ENCODE results near the gene STXBP4. TPM values are rescaled to one million over a fixed set of nuclear protein-coding genes. Genes with fewer than 3 reads are reported as not detected.
A peak's percentile ranks its signal among the peaks of the same experiment; 100 is the strongest.

Gene STXBP4
- total RNA-seq, 1 donor from 2014 or later: 12.6 TPM

GRCh38 chr17:55162556-55162946 lies 194.0 kb downstream of the STXBP4 start:
- FAIRE-seq: no peak
- H3K27ac Mint-ChIP-seq (ENCODE audit: unreplicated experiment): no peak overlapping the region
- H3K4me1 Mint-ChIP-seq (ENCODE audit: low read depth, unreplicated experiment): peaks cover 13% of the 10 kb centered on the region
- H2AFZ ChIP-seq (ENCODE audit: low read depth, low read length): no peak overlapping the region
- H3K4me2 ChIP-seq (ENCODE audit: low read length): no peak overlapping the region
- no peak for DNase-seq (ENCODE audit: low read depth)
- TF ChIP-seq, protein P1, sequence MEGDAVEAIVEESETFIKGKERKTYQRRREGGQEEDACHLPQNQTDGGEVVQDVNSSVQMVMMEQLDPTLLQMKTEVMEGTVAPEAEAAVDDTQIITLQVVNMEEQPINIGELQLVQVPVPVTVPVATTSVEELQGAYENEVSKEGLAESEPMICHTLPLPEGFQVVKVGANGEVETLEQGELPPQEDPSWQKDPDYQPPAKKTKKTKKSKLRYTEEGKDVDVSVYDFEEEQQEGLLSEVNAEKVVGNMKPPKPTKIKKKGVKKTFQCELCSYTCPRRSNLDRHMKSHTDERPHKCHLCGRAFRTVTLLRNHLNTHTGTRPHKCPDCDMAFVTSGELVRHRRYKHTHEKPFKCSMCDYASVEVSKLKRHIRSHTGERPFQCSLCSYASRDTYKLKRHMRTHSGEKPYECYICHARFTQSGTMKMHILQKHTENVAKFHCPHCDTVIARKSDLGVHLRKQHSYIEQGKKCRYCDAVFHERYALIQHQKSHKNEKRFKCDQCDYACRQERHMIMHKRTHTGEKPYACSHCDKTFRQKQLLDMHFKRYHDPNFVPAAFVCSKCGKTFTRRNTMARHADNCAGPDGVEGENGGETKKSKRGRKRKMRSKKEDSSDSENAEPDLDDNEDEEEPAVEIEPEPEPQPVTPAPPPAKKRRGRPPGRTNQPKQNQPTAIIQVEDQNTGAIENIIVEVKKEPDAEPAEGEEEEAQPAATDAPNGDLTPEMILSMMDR (IDR thresholded peaks at IDR 0.05; ENCODE audit: insufficient read depth, low read depth, low read length): no peak
- no peak for TF ChIP-seq EZH2 (IDR thresholded peaks at IDR 0.05; ENCODE audit: insufficient read depth, low read length)
- no peak overlapping the region for H3K9ac ChIP-seq (ENCODE audit: low read length)
- no peaks in the 10 kb centered on the region for H3K79me2 ChIP-seq (ENCODE audit: insufficient read depth, low read length)
- no peaks in the 10 kb centered on the region for H3K36me3 ChIP-seq (ENCODE audit: insufficient read depth, low read length)
- H3K4me3 ChIP-seq (ENCODE audit: insufficient read depth, low read depth, low read length): no peak overlapping the region
- H3K36me3 Mint-ChIP-seq (ENCODE audit: low read depth, unreplicated experiment): no peaks in the 10 kb centered on the region
- H3K9me3 ChIP-seq (ENCODE audit: insufficient read depth, low read depth, low read length): no peaks in the 10 kb centered on the region
- H3K9me3 Mint-ChIP-seq (ENCODE audit: unreplicated experiment): no peaks in the 10 kb centered on the region
- H3K4me1 ChIP-seq (ENCODE audit: insufficient read depth, low read length): peaks cover 24% of the 10 kb centered on the region
- no peak overlapping the region for H3K4me3 Mint-ChIP-seq (ENCODE audit: unreplicated experiment)
- H3K27me3 Mint-ChIP-seq (ENCODE audit: low read depth, unreplicated experiment): no peaks in the 10 kb centered on the region
- no peaks in the 10 kb centered on the region for H3K27me3 ChIP-seq (ENCODE audit: insufficient read depth, low read length)
- H3K27ac ChIP-seq (ENCODE audit: low read depth, low read length): peak overlapping the region; percentile 16
- H4K20me1 ChIP-seq (ENCODE audit: insufficient read depth, low read length): no peaks in the 10 kb centered on the region

DNA sequence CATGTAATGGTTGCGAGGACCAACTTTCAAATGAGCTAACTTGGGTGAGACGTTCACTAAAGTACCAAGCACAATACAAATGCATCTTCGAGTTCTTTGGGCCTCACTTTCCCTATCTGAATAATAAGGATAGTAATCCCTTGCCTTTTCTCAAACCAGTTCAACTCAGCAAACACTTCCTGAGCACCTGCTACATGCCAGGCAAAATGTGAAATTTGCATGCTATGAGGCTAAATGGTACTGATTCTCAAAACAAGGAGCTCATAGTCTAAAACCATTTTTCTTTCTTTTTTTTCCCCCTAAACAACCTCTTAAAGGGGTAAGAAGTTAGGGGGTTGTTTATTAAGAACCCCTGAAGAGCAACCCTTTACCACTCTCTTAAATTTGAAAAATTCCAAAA lies 194.8 kb downstream of the STXBP4 start:
- Histone ChIP-seq H2AFZ (ENCODE audit: low read depth, low read length) (no peak overlapping the region), H3K9me3 (ENCODE audit: insufficient read depth, low read depth, low read length) (no peaks in the 10 kb centered on the region), H3K27ac (ENCODE audit: low read depth, low read length) (no peak overlapping the region), H3K9ac (ENCODE audit: low read length) (no peak overlapping the region), H3K4me1 (ENCODE audit: insufficient read depth, low read length) (peaks cover 24% of the 10 kb centered on the region), H3K36me3 (ENCODE audit: insufficient read depth, low read length) (no peaks in the 10 kb centered on the region), H4K20me1 (ENCODE audit: insufficient read depth, low read length) (no peaks in the 10 kb centered on the region), H3K4me2 (ENCODE audit: low read length) (no peak overlapping the region), H3K4me3 (ENCODE audit: insufficient read depth, low read depth, low read length) (no peak overlapping the region), H3K79me2 (ENCODE audit: insufficient read depth, low read length) (no peaks in the 10 kb centered on the region), H3K27me3 (ENCODE audit: insufficient read depth, low read length) (no peaks in the 10 kb centered on the region)
- H3K9me3 Mint-ChIP-seq (ENCODE audit: unreplicated experiment): no peaks in the 10 kb centered on the region
- no peak for TF ChIP-seq EZH2 (IDR thresholded peaks at IDR 0.05; ENCODE audit: insufficient read depth, low read length)
- TF ChIP-seq, protein P1 (IDR thresholded peaks at IDR 0.05; ENCODE audit: insufficient read depth, low read depth, low read length): no peak
- no peak overlapping the region for H3K4me3 Mint-ChIP-seq (ENCODE audit: unreplicated experiment)
- peaks cover 13% of the 10 kb centered on the region for H3K4me1 Mint-ChIP-seq (ENCODE audit: low read depth, unreplicated experiment)
- no peaks in the 10 kb centered on the region for H3K36me3 Mint-ChIP-seq (ENCODE audit: low read depth, unreplicated experiment)
- no peaks in the 10 kb centered on the region for H3K27me3 Mint-ChIP-seq (ENCODE audit: low read depth, unreplicated experiment)
- FAIRE-seq (no peak), DNase-seq (ENCODE audit: low read depth) (no peak)
- H3K27ac Mint-ChIP-seq (ENCODE audit: unreplicated experiment): no peak overlapping the region

GRCh38 chr17:55166506-55166905 lies 197.9 kb downstream of the STXBP4 start:
- Mint-ChIP-seq H3K36me3 (ENCODE audit: low read depth, unreplicated experiment) (no peaks in the 10 kb centered on the region), H3K4me3 (ENCODE audit: unreplicated experiment) (no peak overlapping the region), H3K27ac (ENCODE audit: unreplicated experiment) (no peak overlapping the region), H3K27me3 (ENCODE audit: low read depth, unreplicated experiment) (no peaks in the 10 kb centered on the region), H3K9me3 (ENCODE audit: unreplicated experiment) (no peaks in the 10 kb centered on the region), H3K4me1 (ENCODE audit: low read depth, unreplicated experiment) (peaks cover 7% of the 10 kb centered on the region)
- Histone ChIP-seq H3K4me1 (ENCODE audit: insufficient read depth, low read length) (peaks cover 13% of the 10 kb centered on the region), H3K9ac (ENCODE audit: low read length) (no peak overlapping the region), H3K36me3 (ENCODE audit: insufficient read depth, low read length) (no peaks in the 10 kb centered on the region), H3K27me3 (ENCODE audit: insufficient read depth, low read length) (no peaks in the 10 kb centered on the region), H3K27ac (ENCODE audit: low read depth, low read length) (no peak overlapping the region), H3K79me2 (ENCODE audit: insufficient read depth, low read length) (no peaks in the 10 kb centered on the region), H3K4me3 (ENCODE audit: insufficient read depth, low read depth, low read length) (no peak overlapping the region), H3K4me2 (ENCODE audit: low read length) (no peak overlapping the region), H2AFZ (ENCODE audit: low read depth, low read length) (no peak overlapping the region), H3K9me3 (ENCODE audit: insufficient read depth, low read depth, low read length) (no peaks in the 10 kb centered on the region), H4K20me1 (ENCODE audit: insufficient read depth, low read length) (no peaks in the 10 kb centered on the region)
- no peak for TF ChIP-seq EZH2 (IDR thresholded peaks at IDR 0.05; ENCODE audit: insufficient read depth, low read length)
- TF ChIP-seq, protein P1 (IDR thresholded peaks at IDR 0.05; ENCODE audit: insufficient read depth, low read depth, low read length): no peak
- FAIRE-seq (no peak), DNase-seq (ENCODE audit: low read depth) (no peak)
